ENCODE measurements around the gene RBBP8.
"Not testable (repeated sequence)": the region's sequence is repeated elsewhere in the genome, so short reads cannot be mapped to it uniquely, and the experiment has no call there.

Gene RBBP8

DNA sequence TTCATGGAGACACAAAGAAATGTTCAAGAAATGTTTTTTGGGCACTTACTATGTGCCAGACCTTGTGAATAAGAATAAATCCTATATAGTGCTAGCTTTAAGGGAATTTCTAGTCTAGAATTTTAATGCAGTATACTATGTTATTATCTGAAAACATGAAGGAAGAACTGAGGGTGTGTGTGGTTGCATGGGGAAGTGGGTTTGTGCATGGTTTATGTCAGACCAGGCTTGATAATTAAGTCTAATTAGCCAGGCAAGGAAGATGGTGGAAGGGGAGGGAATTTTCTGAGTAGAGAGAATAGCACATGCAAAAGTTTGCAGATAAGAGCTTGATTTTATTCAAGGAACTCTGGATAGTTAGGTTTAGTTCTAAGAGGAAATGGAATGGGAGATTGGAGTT lies 6.5 kb downstream of the RBBP8 start:
- no peak for DNase-seq (ENCODE audit: insufficient read length, low spot score)
- FAIRE-seq: no peak

DNA sequence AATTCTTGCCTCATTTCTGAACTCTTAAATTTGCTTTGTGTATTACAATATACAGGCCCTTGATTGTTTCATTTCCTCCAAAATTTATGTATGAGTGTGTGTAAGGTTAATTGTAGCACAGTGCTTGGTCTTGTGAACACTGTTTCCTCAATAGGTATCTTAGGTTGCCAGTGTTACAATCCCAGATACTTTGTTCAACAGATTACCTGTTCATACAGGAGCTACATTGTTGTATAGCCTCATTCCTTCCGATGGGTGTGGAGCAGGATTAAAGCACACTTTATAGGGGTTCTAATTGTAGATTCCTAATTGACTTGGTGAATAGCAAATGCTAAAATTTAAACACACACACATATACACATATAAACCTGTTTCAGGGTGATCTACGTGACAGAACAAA lies 10.7 kb downstream of the RBBP8 start:
- DNase-seq (ENCODE audit: insufficient read length, low spot score): no peak
- no peak for FAIRE-seq

- DNase-seq (ENCODE audit: insufficient read length, low spot score): no peak
- no peak for FAIRE-seq
Measured at GRCh38 chr18:22946217-22946616, 13.1 kb downstream of the RBBP8 start.

- no peak for FAIRE-seq
- DNase-seq (ENCODE audit: insufficient read length, low spot score): no peak
Measured at GRCh38 chr18:22946846-22947245, 13.7 kb downstream of the RBBP8 start.

DNA sequence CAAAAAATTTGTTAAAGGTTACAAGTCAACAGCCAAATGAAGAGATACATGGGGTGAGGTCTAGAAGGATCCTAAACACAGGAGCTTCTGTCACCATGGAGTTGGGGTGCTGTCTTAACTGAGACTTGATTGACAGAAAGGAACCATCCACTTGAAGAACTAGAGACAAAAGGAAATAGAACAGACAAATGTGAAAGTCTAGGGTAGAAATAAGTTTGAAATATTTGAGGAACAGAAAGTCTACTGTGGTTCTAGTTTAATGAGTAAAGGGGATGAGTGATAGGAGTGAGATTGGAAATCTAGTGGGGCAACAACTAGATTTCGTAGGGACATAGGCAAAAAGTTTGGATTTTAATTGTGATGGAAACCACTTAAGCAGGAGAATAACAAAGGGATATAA lies 18.7 kb downstream of the RBBP8 start:
- DNase-seq (ENCODE audit: insufficient read length, low spot score) (no peak), FAIRE-seq (no peak)

DNA sequence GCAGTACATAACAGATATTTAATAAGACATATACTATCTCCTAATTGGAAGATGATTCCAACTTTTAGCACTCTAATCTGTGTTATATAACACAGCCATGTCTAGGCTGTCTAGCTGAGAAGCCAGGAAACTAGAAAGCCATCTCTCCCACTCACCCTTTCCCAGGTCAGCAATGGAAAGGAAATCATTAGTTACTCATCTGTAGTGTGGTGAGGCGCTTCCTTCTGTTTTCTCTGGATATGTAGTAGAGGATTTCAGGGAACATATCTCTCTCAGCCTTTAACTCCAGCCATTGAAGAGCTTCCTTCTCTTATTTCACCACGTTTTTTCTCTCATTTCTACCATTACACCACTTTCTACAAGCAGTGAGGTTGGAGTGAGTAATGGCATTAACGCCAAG lies 19.4 kb downstream of the RBBP8 start:
- DNase-seq (ENCODE audit: insufficient read length, low spot score): no peak
- no peak for FAIRE-seq

DNA sequence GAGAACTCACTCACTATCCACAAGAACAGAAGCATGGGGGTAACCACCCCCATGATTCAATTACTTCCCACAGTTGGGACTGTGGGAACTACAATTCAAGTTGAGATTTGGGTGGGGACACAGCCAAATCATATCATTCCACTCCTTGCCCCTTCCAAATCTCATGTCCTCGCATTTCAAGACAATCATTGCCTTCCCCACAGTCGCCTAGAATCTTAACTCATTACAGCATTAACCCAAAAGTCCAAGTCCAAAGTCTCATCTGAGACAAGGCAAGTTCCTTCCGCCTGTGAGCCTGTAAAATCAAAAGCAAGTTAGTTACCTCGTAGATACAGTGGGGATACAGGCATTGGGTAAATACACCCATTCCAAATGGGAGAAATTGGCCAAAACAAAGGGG lies 20.9 kb downstream of the RBBP8 start:
- not testable (repeated sequence) for DNase-seq (ENCODE audit: insufficient read length, low spot score); FAIRE-seq

GRCh38 chr18:22956226-22956625 lies 23.1 kb downstream of the RBBP8 start:
- FAIRE-seq (no peak), DNase-seq (ENCODE audit: insufficient read length, low spot score) (no peak)

DNA sequence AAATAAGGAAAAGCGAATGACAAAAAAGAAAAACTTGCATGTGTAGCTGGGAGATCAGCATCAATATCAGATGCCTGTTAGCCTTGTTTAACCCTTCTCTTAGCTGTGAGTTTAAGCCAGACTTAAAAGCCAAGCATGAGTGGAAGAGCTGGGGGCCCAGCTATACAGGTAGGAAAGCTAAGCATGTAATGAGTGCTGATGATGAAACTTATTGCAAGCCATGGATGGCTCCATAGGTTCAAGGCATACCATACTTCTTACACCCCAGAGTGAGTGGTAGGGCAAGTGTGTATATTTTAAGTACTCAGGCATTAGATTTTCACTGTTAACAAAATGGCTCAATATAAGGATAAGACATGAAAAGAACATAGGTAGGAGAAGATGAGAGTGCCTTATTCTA lies 28.0 kb downstream of the RBBP8 start:
- peak; percentile 40 for FAIRE-seq
- DNase-seq (ENCODE audit: insufficient read length, low spot score): no peak

DNA sequence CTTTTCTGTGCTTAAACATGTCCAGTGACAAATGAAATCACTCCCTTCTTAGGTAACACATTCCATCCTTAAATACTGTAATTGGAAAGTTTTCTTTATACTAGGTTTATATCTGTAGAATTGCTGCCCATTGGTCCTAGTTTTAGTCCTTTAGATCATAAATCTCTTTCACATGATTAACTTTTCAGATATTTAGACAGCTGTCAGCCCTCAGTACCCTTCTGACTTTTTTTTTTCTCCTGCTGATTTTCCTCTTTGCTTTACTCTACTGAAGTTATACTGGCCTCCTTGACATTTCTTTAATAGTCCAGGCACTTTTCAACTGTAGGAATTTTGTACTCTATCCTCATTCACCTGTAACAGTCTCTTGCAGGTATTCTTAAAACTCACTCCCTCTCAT lies 28.9 kb downstream of the RBBP8 start:
- FAIRE-seq (no peak), DNase-seq (ENCODE audit: insufficient read length, low spot score) (no peak)

- no peak for DNase-seq (ENCODE audit: insufficient read length, low spot score)
- FAIRE-seq: no peak
Measured at GRCh38 chr18:22964116-22964515, 31.0 kb downstream of the RBBP8 start.

DNA sequence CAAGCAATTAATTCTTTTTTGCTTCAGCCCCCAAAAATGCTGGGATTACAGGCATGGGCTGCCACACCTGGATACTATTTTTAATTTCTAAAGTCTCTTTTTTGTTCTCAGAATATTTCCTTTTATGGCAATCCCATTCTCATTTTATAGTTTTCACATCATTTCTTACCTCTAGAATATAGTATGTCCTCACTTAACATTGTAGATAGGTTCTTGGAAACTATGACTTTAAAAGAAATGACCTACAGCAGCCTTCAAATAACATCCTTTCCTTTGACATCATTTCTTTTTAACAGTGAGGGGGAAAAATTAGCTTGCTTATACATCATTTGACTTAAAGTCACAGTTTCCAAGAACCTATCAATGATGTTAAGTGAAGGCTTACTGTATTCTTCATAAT lies 31.6 kb downstream of the RBBP8 start:
- no peak for DNase-seq (ENCODE audit: insufficient read length, low spot score)
- peak; percentile 11 for FAIRE-seq

GRCh38 chr18:22971038-22971437 lies 37.9 kb downstream of the RBBP8 start:
- FAIRE-seq (no peak), DNase-seq (ENCODE audit: insufficient read length, low spot score) (no peak)

GRCh38 chr18:22974001-22974400 lies 40.9 kb downstream of the RBBP8 start:
- FAIRE-seq: no peak
- no peak for DNase-seq (ENCODE audit: insufficient read length, low spot score)

GRCh38 chr18:22974707-22975106 lies 41.6 kb downstream of the RBBP8 start:
- no peak for DNase-seq (ENCODE audit: insufficient read length, low spot score)
- FAIRE-seq: no peak

- DNase-seq (ENCODE audit: insufficient read length, low spot score): no peak
- FAIRE-seq: no peak
Measured at GRCh38 chr18:22975508-22975907, 42.4 kb downstream of the RBBP8 start.

DNA sequence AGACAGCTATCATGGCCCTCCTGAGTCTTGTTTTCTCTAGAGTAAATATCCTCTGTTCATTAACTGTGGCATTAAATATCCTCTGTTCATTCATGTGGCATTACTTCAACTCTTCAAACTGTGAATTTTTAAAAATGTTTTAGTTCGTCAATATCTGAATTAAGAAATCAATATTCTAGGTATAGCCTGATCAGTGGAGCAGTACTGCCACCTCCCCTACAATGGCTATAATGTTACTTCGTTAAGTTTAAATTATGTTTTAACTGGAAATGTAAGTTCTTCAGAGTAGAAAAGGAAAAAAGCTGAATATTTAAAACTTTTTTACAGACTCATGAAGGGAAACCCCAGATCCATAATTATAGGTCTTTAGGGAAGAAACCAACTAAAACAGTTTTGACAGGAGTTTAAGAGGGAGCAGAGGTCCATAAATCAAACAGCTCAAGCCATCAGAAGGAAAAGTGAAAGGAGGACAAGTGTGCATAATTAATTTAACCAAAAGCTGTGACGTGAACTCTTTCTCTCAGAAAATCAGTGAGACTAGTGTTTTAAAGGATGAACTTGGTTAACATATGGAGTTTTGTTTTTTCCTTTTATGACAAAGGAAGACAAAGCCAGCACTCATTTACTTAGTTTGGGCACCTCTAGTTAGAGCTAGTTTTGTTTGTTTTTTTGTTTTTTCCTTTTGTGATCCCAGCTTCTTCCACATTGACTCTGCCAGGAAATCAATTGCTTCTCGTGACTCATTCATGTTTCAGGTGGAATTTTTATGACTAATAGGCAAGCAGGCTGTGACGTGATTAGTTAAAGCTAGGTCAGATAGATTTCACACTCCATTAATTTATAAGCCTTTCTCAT lies 44.9 kb downstream of the RBBP8 start:
- FAIRE-seq (peak; percentile 72), DNase-seq (ENCODE audit: insufficient read length, low spot score) (no peak)

- no peak for DNase-seq (ENCODE audit: insufficient read length, low spot score)
- FAIRE-seq: no peak
Measured at GRCh38 chr18:22980394-22980793, 47.3 kb downstream of the RBBP8 start.

DNA sequence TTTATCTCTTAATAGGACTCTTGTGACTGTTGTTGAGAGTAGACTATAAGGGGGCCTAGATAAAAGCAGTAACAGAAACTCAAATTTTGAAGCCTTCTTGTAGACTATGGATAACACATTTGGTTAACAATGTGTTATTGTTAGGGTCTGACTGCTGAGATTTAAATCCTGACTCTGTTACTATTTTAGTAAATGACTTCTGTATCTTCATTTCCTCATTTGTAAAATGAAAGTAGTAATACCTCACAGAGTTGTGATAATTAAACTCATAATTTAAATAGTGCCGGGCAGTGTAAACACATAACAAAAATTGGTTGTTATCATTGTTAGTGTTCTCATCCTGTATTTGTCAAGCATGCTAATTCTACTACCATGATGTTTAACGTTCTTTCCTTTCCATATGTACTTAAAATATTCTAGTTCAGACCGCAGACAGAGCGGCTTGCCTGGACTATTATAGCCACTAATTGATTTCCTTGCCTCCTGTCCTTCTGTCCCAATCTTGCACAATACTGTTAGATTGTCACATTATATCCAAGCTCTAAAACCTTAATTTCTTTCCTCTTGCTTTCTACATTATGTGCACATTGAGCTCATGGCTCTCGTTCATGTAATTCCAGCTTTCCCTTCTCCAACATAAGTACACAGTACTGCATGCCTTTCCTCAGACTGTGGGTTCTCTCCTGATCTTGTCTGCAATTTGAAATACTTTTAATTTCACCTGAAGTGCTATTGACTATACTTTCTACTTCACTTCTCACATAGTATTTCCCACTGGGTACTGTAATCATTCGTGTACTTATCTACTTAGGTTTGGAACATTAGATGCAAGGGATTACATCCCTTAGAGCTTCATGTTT lies 48.4 kb downstream of the RBBP8 start:
- DNase-seq (ENCODE audit: insufficient read length, low spot score) (no peak), FAIRE-seq (no peak)

- DNase-seq (ENCODE audit: insufficient read length, low spot score): no peak
- peak; percentile 95 for FAIRE-seq
Measured at GRCh38 chr18:22983175-22983574, 50.0 kb downstream of the RBBP8 start.

DNA sequence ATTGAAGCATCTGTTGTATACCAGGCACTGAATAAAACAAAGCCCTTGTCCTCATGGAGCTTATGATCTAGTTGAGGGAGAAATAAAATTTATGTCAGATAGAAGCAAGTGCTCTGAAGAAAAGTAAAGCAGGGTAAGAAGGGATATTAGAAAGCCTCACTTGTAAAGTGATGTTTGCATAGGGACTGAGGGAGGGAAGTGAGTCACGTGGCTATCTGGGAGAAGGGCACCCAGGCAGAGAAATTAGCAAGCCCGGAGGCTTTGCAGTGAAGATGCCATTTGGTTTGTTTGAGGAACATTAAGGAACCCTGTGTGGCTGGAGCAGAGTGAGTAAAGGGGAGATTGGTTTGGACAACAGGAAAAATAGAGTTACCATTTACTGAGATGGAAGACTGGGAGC lies 52.1 kb downstream of the RBBP8 start:
- no peak for FAIRE-seq

More for the DNA sequence above, 52.1 kb downstream of the RBBP8 start:
- DNase-seq (ENCODE audit: insufficient read length, low spot score): no peak

Data from GM19239 (cell line).